WTC11 (cell line): Measurements from ENCODE around the gene MAML3. TPM values are rescaled to one million over a fixed set of nuclear protein-coding genes. Genes with fewer than 3 reads are reported as not detected.

Experiments used
- ATAC-seq: fragments of 200-7000 bp; cut with Tn5 transposase; 2 replicates; pipeline ENCODE4 v1.10.0; 2021; ENCODE audit warnings: mild to moderate bottlenecking, moderate library complexity
- CTCF ChIA-PET: fragments of 300-600 bp; sonication (Branson Sonifier 250); formaldehyde crosslinking; loops from one replicate; lab custom pipeline; 2021; ENCODE audit warnings: antibody characterized with exemption; lab: Charles Lee
- POLR2A ChIA-PET: fragments of 350-600 bp; sonication (Branson Sonifier 250); formaldehyde crosslinking; loops from one replicate; lab custom pipeline; 2021; ENCODE audit warnings: antibody characterized with exemption; lab: Charles Lee
- DNase-seq: peaks from one replicate; pipeline ENCODE4 v3.0.0; 2021; ENCODE audit warnings: low spot score
- H3K27ac Mint-ChIP-seq: 2 replicates; pipeline ENCODE4 v1.8.0; 2021; ENCODE audit warnings: mixed read lengths
- H3K27me3 Mint-ChIP-seq: 2 replicates; pipeline ENCODE4 v1.8.0; 2021; ENCODE audit warnings: low read depth, mild to moderate bottlenecking, moderate library complexity, mixed read lengths
- H3K36me3 Mint-ChIP-seq: 2 replicates; pipeline ENCODE4 v1.8.0; 2021; ENCODE audit warnings: mixed read lengths
- H3K4me1 Mint-ChIP-seq: 2 replicates; pipeline ENCODE4 v1.8.0; 2022; ENCODE audit warnings: mixed read lengths
- H3K4me3 Mint-ChIP-seq: 2 replicates; pipeline ENCODE4 v1.8.0; 2021; ENCODE audit warnings: mild to moderate bottlenecking, moderate library complexity, mixed read lengths
- H3K9me3 Mint-ChIP-seq: 2 replicates; pipeline ENCODE4 v1.8.0; 2021; ENCODE audit warnings: mixed read lengths
- CREM ChIP-seq: sonication (generic); formaldehyde crosslinking; IDR thresholded peaks from 2 replicates; pipeline ENCODE4 v1.8.1; 2022; ENCODE audit warnings: mild to moderate bottlenecking, missing genetic modification reagents, moderate library complexity
- E2F1 ChIP-seq: sonication (generic); formaldehyde crosslinking; IDR thresholded peaks from 2 replicates; pipeline ENCODE4 v1.8.0; 2022; ENCODE audit warnings: mild to moderate bottlenecking, missing genetic modification reagents
- EMX1 ChIP-seq: fragments of 250-450 bp; sonication (Bioruptor Pico); IDR thresholded peaks from 2 replicates; pipeline ENCODE4 v1.8.0; 2021; ENCODE audit warnings: mild to moderate bottlenecking
- ESRRA ChIP-seq: sonication (generic); formaldehyde crosslinking; IDR thresholded peaks from 2 replicates; pipeline ENCODE4 v1.8.1; 2022; ENCODE audit warnings: mild to moderate bottlenecking, missing genetic modification reagents, borderline replicate concordance
- ETV6 ChIP-seq: sonication (generic); formaldehyde crosslinking; IDR thresholded peaks from 2 replicates; pipeline ENCODE4 v1.8.1; 2022; ENCODE audit warnings: mild to moderate bottlenecking, missing genetic modification reagents
- FOXK1 ChIP-seq: sonication (generic); formaldehyde crosslinking; IDR thresholded peaks from 2 replicates; pipeline ENCODE4 v1.8.0; 2022; ENCODE audit warnings: mild to moderate bottlenecking, moderate library complexity, missing genetic modification reagents
- FOXP4 ChIP-seq: sonication (generic); formaldehyde crosslinking; IDR thresholded peaks from 2 replicates; pipeline ENCODE4 v1.8.0; 2022; ENCODE audit warnings: mild to moderate bottlenecking, missing genetic modification reagents
- JAZF1 ChIP-seq: fragments of 250-450 bp; sonication (Bioruptor Pico); IDR thresholded peaks from 2 replicates; pipeline ENCODE4 v1.9.0; 2021; ENCODE audit warnings: moderate library complexity, mild to moderate bottlenecking, inconsistent platforms
- MLX ChIP-seq: sonication (generic); formaldehyde crosslinking; IDR thresholded peaks from 2 replicates; pipeline ENCODE4 v1.8.1; 2023; ENCODE audit warnings: mild to moderate bottlenecking, missing genetic modification reagents, moderate library complexity
- MXD4 ChIP-seq: fragments of 250-450 bp; sonication (Bioruptor Pico); IDR thresholded peaks from 2 replicates; pipeline ENCODE4 v1.8.0; 2021; ENCODE audit warnings: mild to moderate bottlenecking, moderate library complexity, borderline replicate concordance
- NR2C2 ChIP-seq: sonication (generic); formaldehyde crosslinking; IDR thresholded peaks from 2 replicates; pipeline ENCODE4 v1.8.0; 2022; ENCODE audit warnings: mild to moderate bottlenecking, missing genetic modification reagents
- PRDM15 ChIP-seq: sonication (generic); formaldehyde crosslinking; IDR thresholded peaks from 2 replicates; pipeline ENCODE4 v1.8.0; 2022; ENCODE audit warnings: missing genetic modification reagents
- RORB ChIP-seq: fragments of 250-450 bp; sonication (Bioruptor Pico); IDR thresholded peaks from 2 replicates; pipeline ENCODE4 v1.9.0; 2021; ENCODE audit warnings: mild to moderate bottlenecking
- SMAD4 ChIP-seq: sonication (generic); formaldehyde crosslinking; IDR thresholded peaks from 2 replicates; pipeline ENCODE4 v1.8.0; 2022; ENCODE audit warnings: mild to moderate bottlenecking, missing genetic modification reagents
- TEAD1 ChIP-seq: sonication (generic); formaldehyde crosslinking; IDR thresholded peaks from 2 replicates; pipeline ENCODE4 v1.8.0; 2022; ENCODE audit warnings: mild to moderate bottlenecking, missing genetic modification reagents
- TEAD4 ChIP-seq: sonication (generic); formaldehyde crosslinking; IDR thresholded peaks from 2 replicates; pipeline ENCODE4 v1.8.0; 2022; ENCODE audit warnings: mild to moderate bottlenecking, missing genetic modification reagents
- USF2 ChIP-seq: sonication (generic); formaldehyde crosslinking; IDR thresholded peaks from 2 replicates; pipeline ENCODE4 v1.8.1; 2023; ENCODE audit warnings: mild to moderate bottlenecking, missing genetic modification reagents, moderate library complexity
- ZNF232 ChIP-seq: sonication (generic); formaldehyde crosslinking; IDR thresholded peaks from 2 replicates; pipeline ENCODE4 v1.8.0; 2022; ENCODE audit warnings: mild to moderate bottlenecking, missing genetic modification reagents
- ZNF263 ChIP-seq: sonication (generic); formaldehyde crosslinking; IDR thresholded peaks from 2 replicates; pipeline ENCODE4 v1.8.1; 2022; ENCODE audit warnings: low read depth, mild to moderate bottlenecking, moderate library complexity, missing genetic modification reagents
- ZNF416 ChIP-seq: fragments of 250-450 bp; sonication (Bioruptor Pico); IDR thresholded peaks from 2 replicates; pipeline ENCODE4 v1.9.0; 2021; ENCODE audit warnings: mild to moderate bottlenecking, inconsistent platforms
- ZNF671 ChIP-seq: fragments of 250-450 bp; sonication (Bioruptor Pico); IDR thresholded peaks from 2 replicates; pipeline ENCODE4 v1.8.0; 2021; ENCODE audit warnings: mild to moderate bottlenecking
- total RNA-seq: library from RNA; stranded (reverse); gene quantifications from 3 replicates; pipeline ENCODE4 v1.2.3, GENCODE V29; 2021
- TF ChIP-seq, protein P1 (sequence below): sonication (generic); formaldehyde crosslinking; IDR thresholded peaks from 2 replicates; pipeline ENCODE4 v1.8.1; 2022; ENCODE audit warnings: low read depth, mild to moderate bottlenecking, moderate library complexity, missing genetic modification reagents, borderline replicate concordance
- TF ChIP-seq, protein P2 (sequence below): sonication (generic); formaldehyde crosslinking; IDR thresholded peaks from 2 replicates; pipeline ENCODE4 v1.8.1; 2022; ENCODE audit warnings: missing genetic modification reagents, borderline replicate concordance

The MAML3 gene
- total RNA-seq, 1 experiment from 2014 or later: 7.4 TPM

DNA sequence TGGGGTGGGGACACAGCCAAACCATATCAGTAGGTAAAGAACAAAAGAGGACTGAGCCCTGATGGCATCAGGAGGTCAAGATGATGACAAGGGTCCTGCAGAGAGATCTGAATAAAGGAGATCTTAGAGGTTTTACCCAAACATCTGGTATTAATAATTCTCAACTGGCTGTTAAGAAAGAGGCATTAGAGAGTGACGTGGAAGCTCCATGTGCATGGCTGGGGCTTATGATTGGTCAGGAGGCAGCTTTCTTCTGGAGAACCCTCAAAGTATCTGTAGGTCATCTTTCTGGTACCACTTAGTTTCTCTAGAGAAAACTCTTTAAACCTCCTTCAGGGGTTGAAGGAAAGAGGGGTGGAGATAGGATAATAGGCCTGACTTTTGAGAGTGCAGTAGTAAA lies 469.6 kb downstream of the MAML3 start (continued):
- TF ChIP-seq TEAD4 (CRISPR knock-in tag): no peak
- no peak for TF ChIP-seq JAZF1 (CRISPR knock-in tag)
- TF ChIP-seq PRDM15: no peak
- no peak for TF ChIP-seq USF2 (CRISPR knock-in tag)
- no peak for TF ChIP-seq E2F1 (CRISPR knock-in tag)
- no peak for TF ChIP-seq ZNF232 (CRISPR knock-in tag)
- no peak for TF ChIP-seq TEAD1 (CRISPR knock-in tag)
- TF ChIP-seq, protein P1, sequence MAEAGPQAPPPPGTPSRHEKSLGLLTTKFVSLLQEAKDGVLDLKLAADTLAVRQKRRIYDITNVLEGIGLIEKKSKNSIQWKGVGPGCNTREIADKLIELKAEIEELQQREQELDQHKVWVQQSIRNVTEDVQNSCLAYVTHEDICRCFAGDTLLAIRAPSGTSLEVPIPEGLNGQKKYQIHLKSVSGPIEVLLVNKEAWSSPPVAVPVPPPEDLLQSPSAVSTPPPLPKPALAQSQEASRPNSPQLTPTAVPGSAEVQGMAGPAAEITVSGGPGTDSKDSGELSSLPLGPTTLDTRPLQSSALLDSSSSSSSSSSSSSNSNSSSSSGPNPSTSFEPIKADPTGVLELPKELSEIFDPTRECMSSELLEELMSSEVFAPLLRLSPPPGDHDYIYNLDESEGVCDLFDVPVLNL (CRISPR knock-in tag): no peak

DNA sequence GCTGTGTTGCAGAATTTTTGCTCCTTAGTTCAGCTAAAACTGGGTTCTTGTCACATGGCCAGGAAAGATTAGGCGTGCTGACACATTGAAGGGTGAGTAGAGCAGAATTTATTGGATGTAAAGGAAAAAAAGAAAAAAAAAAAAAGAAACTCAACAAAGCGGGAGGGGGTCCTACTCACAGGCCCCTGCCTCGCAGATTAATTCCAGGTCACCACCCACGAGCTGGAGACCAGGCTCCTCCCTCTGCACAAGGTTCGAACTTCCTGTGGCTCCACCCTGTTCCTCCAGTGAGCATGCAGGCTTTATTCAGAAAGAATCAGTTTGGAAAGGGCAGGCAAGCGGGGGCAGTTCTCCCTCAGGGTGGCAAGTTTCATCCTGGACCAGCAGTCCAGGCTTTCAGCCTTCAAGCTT lies 471.2 kb downstream of the MAML3 start:
- Mint-ChIP-seq H3K4me3 (no peak overlapping the region), H3K36me3 (peaks cover 35% of the 10 kb centered on the region), H3K27ac (no peak overlapping the region), H3K4me1 (peaks cover 2% of the 10 kb centered on the region), H3K27me3 (peaks cover 2% of the 10 kb centered on the region; the same call in 1 of the 2 replicates), H3K9me3 (peaks cover 18% of the 10 kb centered on the region)
- ChIA-PET CTCF (interaction anchor here (0.7 to 1.8 kb wide), 3 partner anchors 16 to 161 kb away, joined by 4 to 6 read pairs (median 5); no protein-coding TSS in a partner anchor), POLR2A (interaction anchor here (0.7 kb wide), 1 partner anchor 612 kb away, joined by 3 read pairs; no protein-coding TSS in a partner anchor)
- ATAC-seq (peak; percentile 52; the same call in 1 of the 2 replicates), DNase-seq (no peak)
- no peak for TF ChIP-seq RORB (CRISPR knock-in tag)
- no peak for TF ChIP-seq FOXK1 (CRISPR knock-in tag)
- no peak for TF ChIP-seq EMX1 (CRISPR knock-in tag)
- TF ChIP-seq ESRRA (CRISPR knock-in tag): no peak
- TF ChIP-seq NR2C2 (CRISPR knock-in tag): no peak
- no peak for TF ChIP-seq ETV6 (CRISPR knock-in tag)
- TF ChIP-seq MXD4 (CRISPR knock-in tag): no peak
- TF ChIP-seq MLX (CRISPR knock-in tag): no peak
- no peak for TF ChIP-seq SMAD4 (CRISPR knock-in tag)

DNA sequence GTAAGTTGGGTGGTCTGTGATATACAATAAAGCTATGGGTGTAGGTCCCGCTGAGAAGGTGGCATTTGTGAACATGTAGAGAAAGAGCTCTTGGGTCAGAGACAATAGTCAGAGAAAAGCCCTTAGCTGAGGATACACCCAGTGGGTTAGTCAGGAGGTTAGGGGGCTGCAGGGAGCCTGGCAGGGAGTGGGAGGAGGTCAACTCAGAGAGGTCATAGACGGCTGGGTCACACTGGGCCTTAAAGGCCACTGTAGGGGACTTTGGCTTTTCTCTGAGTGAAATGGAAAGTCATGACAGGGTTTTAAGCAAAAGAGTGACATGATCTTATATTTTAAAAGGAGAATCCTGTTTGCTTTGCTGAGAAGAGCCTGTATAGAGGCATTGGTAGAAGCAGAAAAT lies 471.7 kb downstream of the MAML3 start:
- ATAC-seq (no peak), DNase-seq (no peak)
- Mint-ChIP-seq H3K4me1 (peaks cover 2% of the 10 kb centered on the region), H3K9me3 (peaks cover 18% of the 10 kb centered on the region), H3K27ac (no peak overlapping the region), H3K36me3 (peaks cover 35% of the 10 kb centered on the region), H3K4me3 (no peak overlapping the region), H3K27me3 (peaks cover 2% of the 10 kb centered on the region; the same call in 1 of the 2 replicates)
- ChIA-PET CTCF (interaction anchor here (0.7 to 1.8 kb wide), 3 partner anchors 16 to 160 kb away, joined by 4 to 6 read pairs (median 5); no protein-coding TSS in a partner anchor), POLR2A (interaction anchor here (0.6 to 0.7 kb wide), 2 partner anchors 572 to 613 kb away, joined by 3 to 4 read pairs; no protein-coding TSS in a partner anchor)
- TF ChIP-seq ZNF263 (CRISPR knock-in tag) (no peak), CREM (CRISPR knock-in tag) (no peak), ZNF671 (CRISPR knock-in tag) (no peak), ZNF416 (CRISPR knock-in tag) (no peak), FOXP4 (CRISPR knock-in tag) (no peak)
- TF ChIP-seq, protein P2, sequence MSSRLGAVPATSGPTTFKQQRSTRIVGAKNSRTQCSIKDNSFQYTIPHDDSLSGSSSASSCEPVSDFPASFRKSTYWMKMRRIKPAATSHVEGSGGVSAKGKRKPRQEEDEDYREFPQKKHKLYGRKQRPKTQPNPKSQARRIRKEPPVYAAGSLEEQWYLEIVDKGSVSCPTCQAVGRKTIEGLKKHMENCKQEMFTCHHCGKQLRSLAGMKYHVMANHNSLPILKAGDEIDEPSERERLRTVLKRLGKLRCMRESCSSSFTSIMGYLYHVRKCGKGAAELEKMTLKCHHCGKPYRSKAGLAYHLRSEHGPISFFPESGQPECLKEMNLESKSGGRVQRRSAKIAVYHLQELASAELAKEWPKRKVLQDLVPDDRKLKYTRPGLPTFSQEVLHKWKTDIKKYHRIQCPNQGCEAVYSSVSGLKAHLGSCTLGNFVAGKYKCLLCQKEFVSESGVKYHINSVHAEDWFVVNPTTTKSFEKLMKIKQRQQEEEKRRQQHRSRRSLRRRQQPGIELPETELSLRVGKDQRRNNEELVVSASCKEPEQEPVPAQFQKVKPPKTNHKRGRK (CRISPR knock-in tag): no peak
